ENCODE measurements around the gene C16orf92. TPM values are rescaled to one million over a fixed set of nuclear protein-coding genes. Genes with fewer than 3 reads are reported as not detected.

The C16orf92 gene
- total RNA-seq, 1 donor from 2014 or later = not detected

DNA sequence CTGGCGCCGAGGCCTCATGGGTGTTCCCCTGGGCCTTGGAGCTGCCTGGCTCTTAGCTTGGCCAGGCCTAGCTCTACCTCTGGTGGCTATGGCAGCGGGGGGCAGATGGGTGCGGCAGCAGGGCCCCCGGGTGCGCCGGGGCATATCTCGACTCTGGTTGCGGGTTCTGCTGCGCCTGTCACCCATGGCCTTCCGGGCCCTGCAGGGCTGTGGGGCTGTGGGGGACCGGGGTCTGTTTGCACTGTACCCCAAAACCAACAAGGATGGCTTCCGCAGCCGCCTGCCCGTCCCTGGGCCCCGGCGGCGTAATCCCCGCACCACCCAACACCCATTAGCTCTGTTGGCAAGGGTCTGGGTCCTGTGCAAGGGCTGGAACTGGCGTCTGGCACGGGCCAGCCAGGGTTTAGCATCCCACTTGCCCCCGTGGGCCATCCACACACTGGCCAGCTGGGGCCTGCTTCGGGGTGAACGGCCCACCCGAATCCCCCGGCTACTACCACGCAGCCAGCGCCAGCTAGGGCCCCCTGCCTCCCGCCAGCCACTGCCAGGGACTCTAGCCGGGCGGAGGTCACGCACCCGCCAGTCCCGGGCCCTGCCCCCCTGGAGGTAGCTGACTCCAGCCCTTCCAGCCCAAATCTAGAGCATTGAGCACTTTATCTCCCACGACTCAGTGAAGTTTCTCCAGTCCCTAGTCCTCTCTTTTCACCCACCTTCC is 35.5 kb upstream of the C16orf92 start:
- ATAC-seq (ENCODE audit: poor library complexity) = no peak

DNA sequence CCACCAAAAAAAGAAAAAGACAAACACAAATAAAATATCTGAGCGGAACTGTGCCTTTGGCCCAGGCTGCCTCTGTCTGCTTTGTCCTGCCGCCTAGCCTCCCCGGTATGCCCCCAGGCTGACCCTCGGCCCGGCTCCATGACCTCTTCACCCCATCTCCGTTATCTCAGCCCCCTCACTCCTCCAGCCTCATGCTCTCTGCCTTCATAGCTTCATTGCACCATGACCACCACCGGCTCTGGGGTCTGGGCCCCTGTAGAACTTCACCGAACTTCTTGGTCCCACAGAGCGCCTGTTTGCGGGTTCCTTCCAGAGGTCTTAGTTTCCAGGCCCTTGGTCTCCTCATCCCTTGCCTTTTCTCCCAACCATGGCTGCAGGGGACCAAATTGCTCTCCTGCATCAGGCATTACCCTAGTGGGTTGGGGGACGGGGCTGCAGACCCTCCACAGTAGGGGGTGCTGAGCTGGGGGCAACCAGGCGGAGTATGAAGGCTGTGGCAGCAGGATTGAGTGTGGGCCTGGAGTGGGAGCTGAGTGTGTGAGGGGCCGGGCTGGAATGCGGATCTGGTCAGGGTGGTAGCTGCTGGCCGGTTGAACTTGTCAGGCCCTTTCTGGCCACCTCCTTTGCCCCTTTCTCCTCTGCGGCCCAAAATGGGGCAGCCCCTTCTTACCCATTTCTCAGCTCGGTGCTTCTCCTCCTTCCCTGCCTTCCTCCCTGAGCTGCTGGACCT is 34.5 kb upstream of the C16orf92 start:
- no peak for ATAC-seq (ENCODE audit: poor library complexity)

More for the DNA sequence above, 35.5 kb upstream of the C16orf92 start:
- intact Hi-C loops (cut with DNase I) = no loop called here
- DNase-seq = peak; percentile 33

DNA sequence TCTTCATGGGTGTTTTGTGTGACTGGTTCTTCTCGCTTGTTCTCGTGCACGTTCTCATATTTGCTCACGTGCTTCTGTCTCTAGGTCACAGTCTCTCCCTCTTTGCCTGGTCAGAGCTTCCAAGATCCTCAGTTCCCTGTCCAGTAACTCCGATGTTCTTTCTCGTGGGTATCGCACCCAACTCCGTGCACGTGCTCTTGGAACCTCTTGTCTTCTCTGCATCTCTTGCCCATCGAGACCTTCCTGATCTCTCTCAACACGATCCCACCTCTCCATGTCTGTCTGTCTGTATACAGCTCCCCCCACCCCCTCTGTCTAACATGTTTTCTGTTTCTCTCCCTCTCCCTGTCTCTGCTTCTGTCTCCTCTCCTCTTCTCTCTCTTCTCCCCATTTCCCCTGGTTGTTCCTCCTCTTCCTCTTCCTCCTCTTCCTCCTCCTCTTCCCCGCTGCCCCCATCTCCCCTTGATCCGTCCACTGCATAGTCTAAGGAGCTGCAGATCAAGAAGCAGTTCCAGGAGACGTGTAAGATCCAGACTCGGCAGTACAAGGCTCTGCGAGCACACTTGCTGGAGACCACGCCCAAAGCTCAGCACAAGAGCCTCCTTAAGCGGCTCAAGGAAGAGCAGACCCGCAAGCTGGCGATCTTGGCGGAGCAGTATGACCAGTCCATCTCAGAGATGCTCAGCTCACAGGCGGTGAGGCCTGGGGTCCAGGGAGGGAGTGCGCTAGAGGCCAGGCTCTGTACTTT is 33.7 kb upstream of the C16orf92 start:
- no peak for ATAC-seq (ENCODE audit: poor library complexity)
- peak; percentile 13 for DNase-seq
- intact Hi-C loops (cut with DNase I) = no loop called here

More for the DNA sequence above, 34.5 kb upstream of the C16orf92 start:
- peak; percentile 8 for DNase-seq
- intact Hi-C loops (cut with DNase I) = no loop called here

DNA sequence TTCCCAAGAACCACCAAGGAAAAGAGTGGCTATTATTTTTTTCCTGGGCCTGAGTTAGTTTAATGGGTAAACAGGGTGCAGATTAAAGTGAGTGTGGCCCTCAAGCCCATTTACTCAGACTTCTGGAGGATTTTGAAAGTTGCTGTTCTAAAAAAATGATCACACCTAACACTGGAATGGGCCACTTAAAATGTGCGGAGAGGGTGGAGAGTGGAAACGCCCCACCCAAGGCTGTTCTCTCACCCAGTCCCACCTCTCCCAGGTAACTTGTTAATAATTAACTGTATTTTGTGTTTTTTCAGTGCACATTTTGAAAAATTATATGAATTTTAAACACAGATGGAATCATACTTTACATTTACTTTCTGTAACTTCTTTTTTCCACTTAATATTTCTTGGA is 33.0 kb upstream of the C16orf92 start:
- DNase-seq (no peak), ATAC-seq (ENCODE audit: poor library complexity) (no peak)
- intact Hi-C loops (cut with DNase I) = loop anchor here (10.0 kb wide), 1 partner anchor 175 kb away; the partner anchor contains the start of genes PAGR1 and PRRT2

DNA sequence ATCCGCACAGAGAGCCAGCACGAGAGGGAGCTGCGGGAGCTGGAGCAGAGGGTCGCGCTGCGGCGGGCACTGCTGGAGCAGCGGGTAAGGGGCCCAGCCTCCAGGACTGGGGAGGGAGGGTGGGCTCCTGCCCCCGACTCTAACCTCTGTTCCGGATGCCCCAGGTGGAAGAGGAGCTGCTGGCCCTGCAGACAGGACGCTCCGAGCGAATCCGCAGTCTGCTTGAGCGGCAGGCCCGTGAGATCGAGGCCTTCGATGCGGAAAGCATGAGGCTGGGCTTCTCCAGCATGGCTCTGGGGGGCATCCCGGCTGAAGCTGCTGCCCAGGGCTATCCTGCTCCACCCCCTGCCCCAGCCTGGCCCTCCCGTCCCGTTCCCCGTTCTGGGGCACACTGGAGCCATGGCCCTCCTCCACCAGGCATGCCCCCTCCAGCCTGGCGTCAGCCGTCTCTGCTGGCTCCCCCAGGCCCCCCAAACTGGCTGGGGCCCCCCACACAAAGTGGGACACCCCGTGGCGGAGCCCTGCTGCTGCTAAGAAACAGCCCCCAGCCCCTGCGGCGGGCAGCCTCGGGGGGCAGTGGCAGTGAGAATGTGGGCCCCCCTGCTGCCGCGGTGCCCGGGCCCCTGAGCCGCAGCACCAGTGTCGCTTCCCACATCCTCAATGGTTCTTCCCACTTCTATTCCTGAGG is 32.0 kb upstream of the C16orf92 start:
- DNase-seq (peak; percentile 36), ATAC-seq (ENCODE audit: poor library complexity) (no peak)
- intact Hi-C loops (cut with DNase I) = loop anchor here (10.0 kb wide), 1 partner anchor 176 kb away; the partner anchor contains the start of genes PAGR1 and PRRT2

DNA sequence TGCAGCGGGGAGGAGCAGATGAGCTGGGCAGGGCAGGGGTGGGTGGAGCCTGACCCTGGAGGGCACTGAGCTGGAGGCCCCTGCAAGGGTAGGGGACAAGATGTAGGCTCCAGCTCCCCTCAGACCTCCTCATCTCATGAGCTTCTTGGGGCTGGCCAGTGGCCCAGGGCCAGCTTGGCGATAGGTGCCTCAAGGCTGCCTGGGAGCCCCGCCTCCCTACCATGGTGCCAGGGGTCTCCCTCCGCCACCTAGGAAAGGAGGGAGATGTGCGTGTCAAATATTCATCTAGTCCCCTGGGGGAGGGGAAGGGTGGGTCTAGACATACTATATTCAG is 31.5 kb upstream of the C16orf92 start:
- DNase-seq (no peak), ATAC-seq (ENCODE audit: poor library complexity) (no peak)

DNA sequence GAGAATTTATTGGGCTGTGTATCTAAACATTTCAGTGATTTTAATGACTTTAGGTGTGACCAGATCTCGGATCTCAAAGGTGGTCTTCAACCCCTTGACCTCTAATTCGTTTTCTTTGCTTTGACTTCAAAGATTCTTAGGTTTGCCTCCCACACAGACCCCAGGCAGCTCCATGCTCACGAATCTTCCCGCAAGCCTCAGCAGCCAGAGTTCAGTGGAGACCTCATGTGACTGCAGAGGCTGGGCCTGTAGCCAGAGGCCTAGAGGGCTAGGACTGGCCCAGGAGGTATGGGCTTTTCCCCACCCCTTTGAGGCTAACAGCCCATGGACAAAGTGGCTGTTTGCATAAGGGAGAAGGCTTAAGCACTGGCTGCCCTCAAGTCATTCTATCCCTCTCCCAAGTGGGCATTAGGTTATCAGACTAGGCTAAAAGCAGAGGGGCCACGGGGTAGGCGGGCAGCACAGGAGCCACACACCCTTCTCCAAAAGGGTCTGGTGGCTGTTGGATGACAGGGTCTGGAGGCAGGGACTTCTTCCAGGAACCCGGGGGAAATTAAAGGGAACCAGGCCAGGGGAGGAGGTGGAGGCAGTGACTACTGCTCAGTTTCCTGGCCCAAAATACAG is 30.5 kb upstream of the C16orf92 start:
- ATAC-seq (ENCODE audit: poor library complexity) (no peak), DNase-seq (peak; percentile 38)
- intact Hi-C loops (cut with DNase I) = loop anchor here (10.0 kb wide), 1 partner anchor 178 kb away; the partner anchor contains the start of genes PAGR1 and PRRT2

More for the DNA sequence above, 31.5 kb upstream of the C16orf92 start:
- intact Hi-C loops (cut with DNase I) = loop anchor here (10.0 kb wide), 1 partner anchor 177 kb away; the partner anchor contains the start of genes PAGR1 and PRRT2

DNA sequence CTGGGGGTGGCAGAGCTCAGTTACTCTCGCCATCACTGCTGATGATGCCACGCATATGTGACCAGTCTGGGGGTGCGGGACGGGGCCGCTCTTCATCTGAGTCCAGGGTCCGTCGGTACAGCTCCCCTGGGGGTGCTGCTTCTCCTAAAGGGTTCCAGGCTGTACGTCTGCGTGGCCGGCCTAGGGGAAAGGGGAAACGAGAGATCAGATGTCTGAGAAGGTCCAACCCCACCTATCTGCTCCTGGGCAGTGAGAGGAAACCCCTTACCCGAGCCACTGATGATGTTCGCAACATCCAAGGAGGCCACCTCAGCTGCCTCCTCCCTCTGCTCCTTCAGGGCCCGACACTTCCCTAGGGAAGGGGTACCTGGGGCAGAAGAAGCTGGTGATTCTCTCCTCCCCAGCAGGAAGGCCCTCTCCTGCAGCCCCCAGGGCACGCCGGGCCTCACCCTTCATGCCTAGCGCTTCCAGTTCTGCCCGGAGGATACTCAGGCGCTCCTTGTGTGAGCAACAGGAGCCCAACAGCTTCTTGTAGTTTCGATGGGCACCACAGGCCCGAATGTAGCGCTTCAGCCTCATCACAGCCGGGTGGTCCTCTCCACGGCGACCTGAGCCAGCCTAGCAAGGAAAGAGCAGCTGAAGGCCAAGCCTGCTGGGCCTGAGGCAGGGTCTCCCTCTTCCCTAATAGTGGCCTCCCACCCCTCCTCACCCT is 29.7 kb upstream of the C16orf92 start:
- no peak for ATAC-seq (ENCODE audit: poor library complexity)
- intact Hi-C loops (cut with DNase I) = loop anchor here (10.0 kb wide), 1 partner anchor 179 kb away; the partner anchor contains the start of genes PAGR1 and PRRT2
- DNase-seq = peak; percentile 36

DNA sequence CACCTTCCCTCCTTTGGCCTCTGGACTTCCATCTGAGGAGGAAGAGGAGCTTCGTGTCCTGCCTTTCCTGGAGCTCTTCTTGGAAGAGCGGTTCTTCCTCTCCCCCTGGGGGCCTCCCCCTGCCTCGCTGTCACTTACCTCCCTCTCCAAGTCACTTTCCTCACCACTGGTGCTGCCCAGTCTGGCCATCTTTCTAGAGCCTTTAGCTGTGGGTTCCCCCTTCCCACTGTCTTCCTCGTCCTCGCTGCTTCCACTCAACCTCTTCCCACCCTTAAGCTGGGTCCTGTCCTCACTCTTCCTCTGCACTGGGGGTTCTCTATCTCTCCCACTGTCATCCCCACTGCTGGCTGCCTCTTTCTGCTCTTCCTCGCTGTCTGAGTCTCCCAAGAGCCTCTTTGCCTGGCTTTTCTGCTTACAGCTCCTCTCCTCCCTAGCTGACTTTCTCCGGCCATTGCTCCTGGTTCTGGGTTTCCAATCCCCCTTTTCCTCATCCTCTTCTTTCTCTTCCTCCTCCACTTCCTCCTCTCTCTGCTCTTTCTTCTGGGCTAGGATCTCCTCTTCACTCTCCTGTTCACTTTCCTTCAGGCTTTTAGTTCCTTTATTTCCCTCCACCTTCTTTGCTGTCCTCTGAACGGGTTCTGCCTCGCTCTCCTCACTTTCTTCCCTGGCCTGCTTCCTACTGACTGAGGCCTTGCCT is 28.9 kb upstream of the C16orf92 start:
- peak; percentile 4 for DNase-seq
- ATAC-seq (ENCODE audit: poor library complexity) = no peak

DNA sequence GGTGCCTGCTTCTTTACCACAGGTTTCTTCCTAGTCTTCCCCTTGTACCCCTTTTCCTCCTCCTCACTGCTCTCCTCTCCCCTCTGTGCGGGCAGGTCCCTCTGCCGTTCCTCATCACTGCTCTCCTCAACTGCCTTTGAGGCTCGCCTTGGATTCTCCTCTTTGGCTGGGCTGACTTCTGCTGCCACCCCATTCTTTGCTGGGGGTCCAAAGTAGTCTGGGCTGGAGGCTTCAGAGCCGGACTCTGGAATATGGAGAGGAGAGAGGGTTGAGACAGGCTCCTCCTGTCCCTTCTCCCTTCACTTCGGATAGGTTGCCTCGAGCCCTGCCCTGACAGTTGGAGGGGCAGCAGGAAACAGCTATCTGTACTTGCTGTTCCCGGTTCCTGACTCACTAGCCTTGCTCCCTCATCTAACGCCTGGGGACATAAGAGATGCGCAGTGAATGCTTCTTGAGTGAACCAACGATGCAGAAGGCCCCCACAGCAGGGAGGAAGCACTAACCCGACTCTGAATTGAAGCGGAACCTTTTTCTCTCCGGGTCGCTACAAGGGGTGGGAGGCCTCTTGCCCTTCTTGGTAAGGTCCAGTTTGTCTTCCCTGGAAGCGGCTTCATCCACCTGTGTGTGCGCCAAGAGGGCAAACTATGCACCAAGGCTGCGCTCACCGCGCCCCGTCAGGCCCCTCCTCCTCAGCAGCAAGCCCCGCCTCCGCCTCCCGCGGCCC is 28.2 kb upstream of the C16orf92 start:
- peak; percentile 46 for ATAC-seq (ENCODE audit: poor library complexity)
- intact Hi-C loops (cut with DNase I) = loop anchor here (10.0 kb wide), 1 partner anchor 180 kb away; the partner anchor contains the start of genes PAGR1 and PRRT2
- peak; percentile 4 for DNase-seq

More for the DNA sequence above, 28.9 kb upstream of the C16orf92 start:
- intact Hi-C loops (cut with DNase I) = loop anchor here (10.0 kb wide), 1 partner anchor 179 kb away; the partner anchor contains the start of genes PAGR1 and PRRT2

DNA sequence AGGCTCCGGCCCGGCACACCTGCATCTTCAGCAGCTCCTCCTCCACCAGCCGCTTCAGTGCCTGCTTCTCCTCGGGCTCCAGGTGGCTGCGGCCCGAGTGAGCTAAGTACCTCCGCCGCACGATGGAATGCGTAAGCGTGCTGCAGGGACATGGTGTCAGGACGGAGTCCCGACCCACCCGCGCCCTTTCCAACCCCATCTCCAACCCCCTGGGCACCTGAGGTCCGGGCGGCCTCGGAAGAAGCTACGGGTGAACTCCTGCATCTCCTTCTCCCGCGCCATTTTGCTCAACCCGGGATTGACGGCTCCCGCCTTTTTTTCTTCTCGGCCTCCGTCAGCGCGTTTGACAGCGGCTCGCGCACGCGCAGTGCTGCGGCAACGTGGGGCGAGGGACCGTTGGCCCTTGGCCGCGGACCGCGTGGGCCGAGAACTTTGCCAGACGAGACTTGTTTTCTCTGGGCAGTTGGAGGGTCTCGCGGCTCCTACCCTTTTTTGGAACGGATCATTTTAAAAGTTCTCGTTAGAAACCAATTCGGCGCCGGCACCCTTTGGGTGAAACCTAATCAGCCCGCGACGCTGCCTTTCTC is 27.6 kb upstream of the C16orf92 start, which contains the start of gene HIRIP3:
TSS of gene HIRIP3 (minus strand) at position 294 of the 587 bp plus-strand sequence. CDS start at position 282, 12 bp downstream.
- intact Hi-C loops (cut with DNase I) = loop anchor here (10.0 kb wide), 1 partner anchor 181 kb away; the partner anchor contains the start of genes PAGR1 and PRRT2
- DNase-seq (peak; percentile 94), ATAC-seq (ENCODE audit: poor library complexity) (peak; percentile 90)

DNA sequence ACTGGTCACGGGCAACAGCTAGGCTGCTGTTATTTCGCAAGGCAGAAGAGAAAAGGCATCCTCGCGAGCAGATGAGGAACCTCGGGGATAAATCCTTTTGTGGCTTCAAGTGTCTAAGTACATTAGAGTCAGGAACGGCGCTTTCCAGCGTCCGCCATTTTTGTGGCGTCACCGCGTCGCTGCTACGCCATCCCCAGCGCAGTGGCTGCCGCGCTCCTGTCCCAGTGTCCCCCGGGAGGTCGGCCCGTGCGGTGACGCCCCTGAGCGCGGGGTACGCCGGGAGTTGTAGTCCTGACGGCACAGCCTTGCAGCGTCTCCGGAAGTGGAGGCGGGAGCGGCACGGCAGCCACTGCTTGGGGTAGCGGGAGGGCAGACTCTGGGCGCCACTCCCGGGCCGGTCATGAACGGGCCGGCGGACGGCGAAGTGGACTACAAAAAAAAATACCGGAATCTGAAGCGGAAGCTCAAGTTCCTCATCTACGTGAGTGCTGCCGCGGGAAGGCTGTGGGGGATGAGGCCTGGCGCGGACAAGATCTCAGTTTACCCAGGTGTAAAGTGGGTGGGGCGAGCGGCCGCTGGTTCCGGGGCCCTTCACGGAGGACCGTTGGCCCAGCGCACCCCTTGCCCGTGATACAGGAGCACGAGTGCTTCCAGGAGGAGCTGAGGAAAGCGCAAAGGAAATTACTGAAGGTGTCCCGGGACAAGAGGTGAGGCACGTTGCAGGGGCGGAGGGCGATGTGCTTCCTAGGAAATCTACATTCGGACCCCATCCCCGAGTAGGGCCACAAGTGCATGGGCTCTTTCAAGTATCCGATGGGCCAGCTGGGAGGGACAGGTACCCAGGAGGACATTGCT is 26.9 kb upstream of the C16orf92 start, which contains the start of gene INO80E:
TSS of gene INO80E (plus strand) at position 331 of the 855 bp plus-strand sequence. CDS start at position 401, 70 bp downstream.
- intact Hi-C loops (cut with DNase I) = loop anchor here (10.0 kb wide), 1 partner anchor 181 kb away; the partner anchor contains the start of genes PAGR1 and PRRT2
- ATAC-seq (ENCODE audit: poor library complexity) (peak; percentile 99), DNase-seq (peak; percentile 99)

DNA sequence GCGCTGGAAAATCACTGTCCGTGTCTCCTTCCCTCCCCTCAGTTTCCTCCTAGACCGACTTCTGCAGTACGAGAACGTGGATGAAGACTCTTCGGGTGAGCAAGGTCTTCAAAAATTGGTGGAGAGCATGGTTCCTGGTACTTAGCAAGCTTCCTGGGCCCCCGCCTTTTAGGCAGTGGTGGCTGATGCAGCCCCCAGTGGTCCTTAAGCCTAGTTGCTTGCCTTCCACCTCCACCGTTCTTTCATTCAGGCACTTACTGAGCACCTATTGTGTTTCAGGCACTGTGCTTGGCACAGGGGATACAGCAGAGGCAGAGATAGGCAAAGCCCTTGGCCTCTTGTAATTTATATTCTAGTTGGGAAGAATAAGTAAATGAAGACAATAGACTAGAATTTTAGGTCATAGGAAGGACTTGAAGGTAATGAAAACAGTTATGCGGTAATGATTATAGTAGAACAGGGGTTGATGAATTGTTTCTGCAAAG is 26.2 kb upstream of the C16orf92 start:
- intact Hi-C loops (cut with DNase I) = loop anchor here (10.0 kb wide), 1 partner anchor 182 kb away; the partner anchor contains the start of genes PAGR1 and PRRT2
- DNase-seq (peak; percentile 20), ATAC-seq (ENCODE audit: poor library complexity) (no peak)

DNA sequence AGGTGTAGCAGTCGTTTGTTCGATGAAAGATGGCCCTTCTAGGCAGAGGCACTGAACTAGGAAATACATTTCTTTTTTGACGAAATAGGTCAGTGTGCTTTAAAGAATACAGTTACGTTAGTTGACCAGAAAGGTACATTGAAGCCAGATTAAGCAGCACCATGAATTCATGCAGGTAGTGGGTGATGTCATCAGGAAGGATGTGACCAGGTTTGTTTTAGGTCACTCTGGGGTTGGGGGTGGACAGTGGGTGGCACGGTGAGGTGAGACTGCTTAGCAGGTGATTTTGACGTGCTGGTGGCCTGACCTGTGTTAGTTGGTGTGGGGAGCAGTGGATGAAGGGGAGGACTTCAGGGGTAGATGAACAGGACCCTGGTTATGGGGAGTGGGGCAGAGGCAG is 23.4 kb upstream of the C16orf92 start:
- intact Hi-C loops (cut with DNase I) = loop anchor here (10.0 kb wide), 2 partner anchors 125 to 185 kb away; partner anchors contain the start of genes PAGR1 and PRRT2
- no peak for ATAC-seq (ENCODE audit: poor library complexity)
- DNase-seq = no peak

Measured in Right ventricle myocardium superior (tissue), 1 donor.